Calu3 (cell line): ENCODE data around the gene MIPEP. TPM values are rescaled to one million over a fixed set of nuclear protein-coding genes. Genes with fewer than 3 reads are reported as not detected.

Experiments used
- BruUV-seq: library from RNA; stranded (reverse); fragments of 400-500 nt; replicated peaks from 2 replicates; lab custom pipeline; 2021; lab: Mats Ljungman, UMichigan
- CTCF ChIA-PET: fragments of 300-600 bp; sonication (Branson Sonifier 250); formaldehyde crosslinking; loops from one replicate; lab custom pipeline; 2022; ENCODE audit warnings: antibody characterized with exemption; lab: Charles Lee
- DNase-seq: peaks from one replicate; pipeline ENCODE4 v3.0.0; 2022
- H3K27ac Mint-ChIP-seq: one replicate; pipeline ENCODE4 v1.8.0; 2022; ENCODE audit warnings: mixed read lengths; ENCODE audit not compliant: unreplicated experiment
- H3K27me3 Mint-ChIP-seq: one replicate; pipeline ENCODE4 v1.8.0; 2022; ENCODE audit warnings: mixed read lengths; ENCODE audit not compliant: unreplicated experiment
- H3K36me3 Mint-ChIP-seq: one replicate; pipeline ENCODE4 v1.8.0; 2022; ENCODE audit warnings: mild to moderate bottlenecking, moderate library complexity, mixed read lengths; ENCODE audit not compliant: insufficient read depth, unreplicated experiment
- H3K4me1 Mint-ChIP-seq: one replicate; pipeline ENCODE4 v1.8.0; 2022; ENCODE audit warnings: mild to moderate bottlenecking, low read depth, mixed read lengths; ENCODE audit not compliant: unreplicated experiment
- H3K4me3 Mint-ChIP-seq: one replicate; pipeline ENCODE4 v1.8.0; 2022; ENCODE audit warnings: mild to moderate bottlenecking, low read depth, moderate library complexity, mixed read lengths; ENCODE audit not compliant: unreplicated experiment
- H3K9me3 Mint-ChIP-seq: one replicate; pipeline ENCODE4 v1.8.0; 2022; ENCODE audit warnings: low read depth, mixed read lengths; ENCODE audit not compliant: unreplicated experiment
- CTCF ChIP-seq: fragments of 200-600 bp; IDR thresholded peaks from one replicate; pipeline ENCODE4 v1.8.0; 2022; ENCODE audit warnings: antibody characterized with exemption; ENCODE audit not compliant: unreplicated experiment
- intact Hi-C: fragments of 100-400 bp; cut with micrococcal nuclease; formaldehyde crosslinking; loops from one replicate; pipeline ENCODE4 v1.10.0; 2022; ENCODE audit not compliant: unreplicated experiment
- total RNA-seq: library from RNA; stranded (reverse); gene quantifications from 2 replicates; pipeline ENCODE4 v1.2.3, GENCODE V29; 2022

Gene MIPEP
- total RNA-seq, 1 experiment from 2014 or later: 25.2 TPM

- Mint-ChIP-seq H3K4me1 (peaks cover 18% of the 10 kb centered on the region), H3K9me3 (peaks cover 5% of the 10 kb centered on the region), H3K27me3 (no peaks in the 10 kb centered on the region), H3K4me3 (no peak overlapping the region), H3K27ac (no peak overlapping the region), H3K36me3 (no peaks in the 10 kb centered on the region)
- no peak for DNase-seq
- CTCF ChIA-PET: no interaction called here
- no peak for TF ChIP-seq CTCF
- intact Hi-C loops: no loop called here
- BruUV-seq: no TSS peak
Observed at GRCh38 chr13:23915308-23915707, 26.1 kb upstream of the MIPEP start.

- Mint-ChIP-seq H3K36me3 (no peaks in the 10 kb centered on the region), H3K27ac (no peak overlapping the region), H3K4me1 (peaks cover 11% of the 10 kb centered on the region), H3K9me3 (peaks cover 2% of the 10 kb centered on the region), H3K27me3 (no peaks in the 10 kb centered on the region), H3K4me3 (no peak overlapping the region)
- no peak for TF ChIP-seq CTCF
- BruUV-seq: no TSS peak
- DNase-seq: no peak
- intact Hi-C loops: no loop called here
- CTCF ChIA-PET: no interaction called here
Observed at GRCh38 chr13:23912469-23912868, 23.3 kb upstream of the MIPEP start.

- CTCF ChIA-PET: no interaction called here
- intact Hi-C loops: no loop called here
- BruUV-seq: no TSS peak
- TF ChIP-seq CTCF: no peak
- Mint-ChIP-seq H3K4me3 (no peak overlapping the region), H3K27ac (no peak overlapping the region), H3K36me3 (no peaks in the 10 kb centered on the region), H3K4me1 (peaks cover 11% of the 10 kb centered on the region), H3K27me3 (peaks cover under 1% of the 10 kb centered on the region), H3K9me3 (no peaks in the 10 kb centered on the region)
- no peak for DNase-seq
Observed at GRCh38 chr13:23909606-23910005, 20.4 kb upstream of the MIPEP start.

- H3K36me3 Mint-ChIP-seq: no peaks in the 10 kb centered on the region
- H3K27me3 Mint-ChIP-seq: peaks cover 22% of the 10 kb centered on the region
- no peak for DNase-seq
- peaks cover 20% of the 10 kb centered on the region for H3K4me1 Mint-ChIP-seq
- BruUV-seq: no TSS peak
- no peak for TF ChIP-seq CTCF
- intact Hi-C loops: no loop called here
- no peak overlapping the region for H3K27ac Mint-ChIP-seq
- H3K9me3 Mint-ChIP-seq: no peaks in the 10 kb centered on the region
- CTCF ChIA-PET: no interaction called here
- no peak overlapping the region for H3K4me3 Mint-ChIP-seq
Observed at GRCh38 chr13:23905766-23906165, 16.6 kb upstream of the MIPEP start.
